SK-N-SH treated with all-trans-retinoic acid at 6 μM for 48 hours (cell line): ENCODE measurements around the gene CD86.

Experiments
- BACH2 ChIP-seq: fragments of 250-450 bp; sonication (Bioruptor Pico); IDR thresholded peaks from 2 replicates; pipeline ENCODE4 v1.9.0; 2021; ENCODE audit warnings: mild to moderate bottlenecking, borderline replicate concordance
- GLIS3 ChIP-seq: fragments of 250-450 bp; sonication (Bioruptor Pico); IDR thresholded peaks from 2 replicates; pipeline ENCODE4 v1.5.0; 2020; ENCODE audit warnings: mild to moderate bottlenecking, moderate library complexity
- TSHZ2 ChIP-seq: fragments of 250-450 bp; sonication (Bioruptor Pico); IDR thresholded peaks from 2 replicates; pipeline ENCODE4 v1.5.0; 2020; ENCODE audit warnings: mild to moderate bottlenecking, moderate library complexity
- ZC3H10 ChIP-seq: fragments of 250-450 bp; sonication (Bioruptor Pico); IDR thresholded peaks from 2 replicates; pipeline ENCODE4 v1.5.1; 2021; ENCODE audit warnings: mild to moderate bottlenecking, moderate library complexity
- ZFP30 ChIP-seq: fragments of 450-650 bp; formaldehyde crosslinking; IDR thresholded peaks from 2 replicates; pipeline ENCODE4 v1.5.0; 2022; ENCODE audit warnings: mild to moderate bottlenecking, moderate library complexity
- ZNF8 ChIP-seq: fragments of 450-650 bp; formaldehyde crosslinking; IDR thresholded peaks from 2 replicates; pipeline ENCODE4 v1.5.0; 2020; ENCODE audit warnings: mild to moderate bottlenecking, moderate library complexity
- TF ChIP-seq, protein P1 (sequence below): fragments of 250-450 bp; sonication (Bioruptor Pico); IDR thresholded peaks from 2 replicates; pipeline ENCODE4 v1.5.1; 2020; ENCODE audit warnings: low read depth, mild to moderate bottlenecking, moderate library complexity
- TF ChIP-seq, protein P2 (sequence below): fragments of 250-450 bp; sonication (Bioruptor Pico); IDR thresholded peaks from 2 replicates; pipeline ENCODE4 v1.8.0; 2020; ENCODE audit warnings: mild to moderate bottlenecking, moderate library complexity, borderline replicate concordance

GRCh38 chr3:122067588-122068240 is 12.6 kb downstream of the CD86 start:
- TF ChIP-seq GLIS3 (CRISPR knock-in tag) = no peak
- TF ChIP-seq ZFP30 (CRISPR knock-in tag) = no peak
- no peak for TF ChIP-seq ZC3H10 (CRISPR knock-in tag)
- TF ChIP-seq ZNF8 (CRISPR knock-in tag) = no peak
- TF ChIP-seq, protein P1, sequence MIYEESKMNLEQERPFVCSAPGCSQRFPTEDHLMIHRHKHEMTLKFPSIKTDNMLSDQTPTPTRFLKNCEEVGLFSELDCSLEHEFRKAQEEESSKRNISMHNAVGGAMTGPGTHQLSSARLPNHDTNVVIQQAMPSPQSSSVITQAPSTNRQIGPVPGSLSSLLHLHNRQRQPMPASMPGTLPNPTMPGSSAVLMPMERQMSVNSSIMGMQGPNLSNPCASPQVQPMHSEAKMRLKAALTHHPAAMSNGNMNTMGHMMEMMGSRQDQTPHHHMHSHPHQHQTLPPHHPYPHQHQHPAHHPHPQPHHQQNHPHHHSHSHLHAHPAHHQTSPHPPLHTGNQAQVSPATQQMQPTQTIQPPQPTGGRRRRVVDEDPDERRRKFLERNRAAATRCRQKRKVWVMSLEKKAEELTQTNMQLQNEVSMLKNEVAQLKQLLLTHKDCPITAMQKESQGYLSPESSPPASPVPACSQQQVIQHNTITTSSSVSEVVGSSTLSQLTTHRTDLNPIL (CRISPR knock-in tag) = no peak
- TF ChIP-seq TSHZ2 (CRISPR knock-in tag) = no peak
- no peak for TF ChIP-seq BACH2 (CRISPR knock-in tag)
- TF ChIP-seq, protein P2, sequence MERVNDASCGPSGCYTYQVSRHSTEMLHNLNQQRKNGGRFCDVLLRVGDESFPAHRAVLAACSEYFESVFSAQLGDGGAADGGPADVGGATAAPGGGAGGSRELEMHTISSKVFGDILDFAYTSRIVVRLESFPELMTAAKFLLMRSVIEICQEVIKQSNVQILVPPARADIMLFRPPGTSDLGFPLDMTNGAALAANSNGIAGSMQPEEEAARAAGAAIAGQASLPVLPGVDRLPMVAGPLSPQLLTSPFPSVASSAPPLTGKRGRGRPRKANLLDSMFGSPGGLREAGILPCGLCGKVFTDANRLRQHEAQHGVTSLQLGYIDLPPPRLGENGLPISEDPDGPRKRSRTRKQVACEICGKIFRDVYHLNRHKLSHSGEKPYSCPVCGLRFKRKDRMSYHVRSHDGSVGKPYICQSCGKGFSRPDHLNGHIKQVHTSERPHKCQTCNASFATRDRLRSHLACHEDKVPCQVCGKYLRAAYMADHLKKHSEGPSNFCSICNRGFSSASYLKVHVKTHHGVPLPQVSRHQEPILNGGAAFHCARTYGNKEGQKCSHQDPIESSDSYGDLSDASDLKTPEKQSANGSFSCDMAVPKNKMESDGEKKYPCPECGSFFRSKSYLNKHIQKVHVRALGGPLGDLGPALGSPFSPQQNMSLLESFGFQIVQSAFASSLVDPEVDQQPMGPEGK = no peak
